ENCODE results near the gene TRUB1. TPM values are rescaled to one million over a fixed set of nuclear protein-coding genes. Genes with fewer than 3 reads are reported as not detected.

Gene TRUB1
- total RNA-seq, 1 donor from 2014 or later = 15.1 TPM

GRCh38 chr10:114992189-114992775 lies 54.3 kb downstream of the TRUB1 start:
- no peak overlapping the region for H3K4me3 ChIP-seq (ENCODE audit: low read length in 3 of 3)
- H3K27me3 ChIP-seq (ENCODE audit: control insufficient read depth in 3 of 3, insufficient read depth in 3 of 3, low read length in 3 of 3) = no peaks in the 10 kb centered on the region
- no peaks in the 10 kb centered on the region for H3K36me3 ChIP-seq (ENCODE audit: control insufficient read depth in 3 of 3, insufficient read depth in 3 of 3, low read length in 3 of 3)
- peaks cover 0 to 3% (median 3%) of the 10 kb centered on the region in 3 donors for H3K4me1 ChIP-seq (ENCODE audit: control insufficient read depth in 3 of 3, insufficient read depth in 3 of 3, low read length in 3 of 3)
- no peak overlapping the region for H3K27ac ChIP-seq (ENCODE audit: low read depth, low read length)
- H3K9ac ChIP-seq (ENCODE audit: low read depth in 1 of 3, low read length in 3 of 3) = no peak overlapping the region
- H3K9me3 ChIP-seq (ENCODE audit: control insufficient read depth in 3 of 3, low read length in 3 of 3) = no peaks in the 10 kb centered on the region

- H3K27me3 ChIP-seq (ENCODE audit: control insufficient read depth in 3 of 3, insufficient read depth in 3 of 3, low read length in 3 of 3) = no peaks in the 10 kb centered on the region
- H3K9ac ChIP-seq (ENCODE audit: low read depth in 1 of 3, low read length in 3 of 3) = no peak overlapping the region
- no peaks in the 10 kb centered on the region for H3K9me3 ChIP-seq (ENCODE audit: control insufficient read depth in 3 of 3, low read length in 3 of 3)
- H3K4me1 ChIP-seq (ENCODE audit: control insufficient read depth in 3 of 3, insufficient read depth in 3 of 3, low read length in 3 of 3) = peaks cover 0 to 2% (median under 1%) of the 10 kb centered on the region in 3 donors
- H3K36me3 ChIP-seq (ENCODE audit: control insufficient read depth in 3 of 3, insufficient read depth in 3 of 3, low read length in 3 of 3) = no peaks in the 10 kb centered on the region
- H3K4me3 ChIP-seq (ENCODE audit: low read length in 3 of 3) = no peak overlapping the region
- H3K27ac ChIP-seq (ENCODE audit: low read depth, low read length) = no peak overlapping the region
Measured at GRCh38 chr10:114995468-114996247, 57.7 kb downstream of the TRUB1 start.

DNA sequence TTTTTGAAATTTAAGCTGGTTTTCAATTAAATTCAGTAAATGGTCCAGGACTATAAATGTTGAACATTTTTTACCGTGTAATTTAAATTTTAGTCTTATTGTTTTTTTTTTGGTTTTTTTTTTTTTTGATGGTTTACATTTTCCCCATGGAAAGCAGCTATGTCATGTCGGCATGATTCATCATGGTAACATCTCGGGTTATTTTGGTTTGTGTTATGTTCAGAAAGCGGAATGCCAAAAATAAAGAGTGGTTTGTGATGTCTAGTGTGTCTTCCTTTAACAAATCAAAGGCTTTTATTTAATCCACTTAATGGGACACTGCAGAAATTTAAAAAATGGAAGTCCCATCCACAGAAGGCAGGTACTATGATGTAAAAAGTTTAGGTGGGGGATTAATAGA lies 58.5 kb downstream of the TRUB1 start:
- H3K9me3 ChIP-seq (ENCODE audit: control insufficient read depth in 3 of 3, low read length in 3 of 3) = no peaks in the 10 kb centered on the region
- H3K9ac ChIP-seq (ENCODE audit: low read depth in 1 of 3, low read length in 3 of 3) = no peak overlapping the region
- no peak overlapping the region for H3K4me3 ChIP-seq (ENCODE audit: low read length in 3 of 3)
- no peaks in the 10 kb centered on the region for H3K27me3 ChIP-seq (ENCODE audit: control insufficient read depth in 3 of 3, insufficient read depth in 3 of 3, low read length in 3 of 3)
- peaks cover 5 to 9% (median 8%) of the 10 kb centered on the region in 3 donors for H3K4me1 ChIP-seq (ENCODE audit: control insufficient read depth in 3 of 3, insufficient read depth in 3 of 3, low read length in 3 of 3)
- H3K36me3 ChIP-seq (ENCODE audit: control insufficient read depth in 3 of 3, insufficient read depth in 3 of 3, low read length in 3 of 3) = no peaks in the 10 kb centered on the region
- no peak overlapping the region for H3K27ac ChIP-seq (ENCODE audit: low read depth, low read length)

DNA sequence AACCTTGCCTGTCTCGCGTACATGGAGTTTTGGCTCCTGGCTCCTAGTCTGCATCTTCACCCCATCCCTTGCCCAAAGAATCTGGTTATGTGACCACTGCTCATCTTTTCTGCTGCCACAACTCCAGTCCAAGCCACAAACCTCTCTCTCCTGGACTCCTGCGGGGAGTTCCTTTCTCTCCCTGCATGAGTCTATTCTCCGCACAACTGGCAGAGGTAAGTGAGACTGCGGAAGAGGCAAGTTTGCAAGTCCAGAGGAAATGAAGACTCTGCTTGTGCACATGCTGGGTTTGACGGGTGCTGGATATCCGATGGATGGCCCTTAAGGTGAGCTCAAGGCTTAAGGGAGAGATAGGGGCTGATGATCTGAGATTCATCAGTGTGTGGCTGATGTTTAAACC lies 61.0 kb downstream of the TRUB1 start:
- Histone ChIP-seq H3K27me3 (ENCODE audit: control insufficient read depth in 3 of 3, insufficient read depth in 3 of 3, low read length in 3 of 3) (peaks cover 0 to 6% (median 0%) of the 10 kb centered on the region in 3 donors), H3K4me3 (ENCODE audit: low read length in 3 of 3) (no peak overlapping the region), H3K36me3 (ENCODE audit: control insufficient read depth in 3 of 3, insufficient read depth in 3 of 3, low read length in 3 of 3) (no peaks in the 10 kb centered on the region), H3K9me3 (ENCODE audit: control insufficient read depth in 3 of 3, low read length in 3 of 3) (no peaks in the 10 kb centered on the region), H3K27ac (ENCODE audit: low read depth, low read length) (no peak overlapping the region), H3K4me1 (ENCODE audit: control insufficient read depth in 3 of 3, insufficient read depth in 3 of 3, low read length in 3 of 3) (peaks cover 6 to 15% (median 12%) of the 10 kb centered on the region in 3 donors), H3K9ac (ENCODE audit: low read depth in 1 of 3, low read length in 3 of 3) (no peak overlapping the region)

GRCh38 chr10:115001506-115002381 lies 63.7 kb downstream of the TRUB1 start:
- H3K9ac ChIP-seq (ENCODE audit: low read depth in 1 of 3, low read length in 3 of 3) = peak overlapping the region; percentile 25 to 78 (median 44)
- H3K4me3 ChIP-seq (ENCODE audit: low read length in 3 of 3) = peak overlapping the region; percentile 40 to 60 (median 55)
- no peaks in the 10 kb centered on the region for H3K9me3 ChIP-seq (ENCODE audit: control insufficient read depth in 3 of 3, low read length in 3 of 3)
- H3K27me3 ChIP-seq (ENCODE audit: control insufficient read depth in 3 of 3, insufficient read depth in 3 of 3, low read length in 3 of 3) = peaks cover 0 to 6% (median 0%) of the 10 kb centered on the region in 3 donors
- no peaks in the 10 kb centered on the region for H3K36me3 ChIP-seq (ENCODE audit: control insufficient read depth in 3 of 3, insufficient read depth in 3 of 3, low read length in 3 of 3)
- H3K4me1 ChIP-seq (ENCODE audit: control insufficient read depth in 3 of 3, insufficient read depth in 3 of 3, low read length in 3 of 3) = peaks cover 6 to 15% (median 12%) of the 10 kb centered on the region in 3 donors
- H3K27ac ChIP-seq (ENCODE audit: low read depth, low read length) = no peak overlapping the region

- peaks cover 6 to 15% (median 12%) of the 10 kb centered on the region in 3 donors for H3K4me1 ChIP-seq (ENCODE audit: control insufficient read depth in 3 of 3, insufficient read depth in 3 of 3, low read length in 3 of 3)
- H3K36me3 ChIP-seq (ENCODE audit: control insufficient read depth in 3 of 3, insufficient read depth in 3 of 3, low read length in 3 of 3) = no peaks in the 10 kb centered on the region
- peaks cover 0 to 6% (median 0%) of the 10 kb centered on the region in 3 donors for H3K27me3 ChIP-seq (ENCODE audit: control insufficient read depth in 3 of 3, insufficient read depth in 3 of 3, low read length in 3 of 3)
- H3K9me3 ChIP-seq (ENCODE audit: control insufficient read depth in 3 of 3, low read length in 3 of 3) = no peaks in the 10 kb centered on the region
- H3K27ac ChIP-seq (ENCODE audit: low read depth, low read length) = no peak overlapping the region
- no peak overlapping the region for H3K4me3 ChIP-seq (ENCODE audit: low read length in 3 of 3)
- no peak overlapping the region for H3K9ac ChIP-seq (ENCODE audit: low read depth in 1 of 3, low read length in 3 of 3)
Measured at GRCh38 chr10:115003396-115003795, 65.4 kb downstream of the TRUB1 start.

- Histone ChIP-seq H3K9ac (ENCODE audit: low read depth in 1 of 3, low read length in 3 of 3) (no peak overlapping the region), H3K36me3 (ENCODE audit: control insufficient read depth in 3 of 3, insufficient read depth in 3 of 3, low read length in 3 of 3) (no peaks in the 10 kb centered on the region), H3K27ac (ENCODE audit: low read depth, low read length) (no peak overlapping the region), H3K27me3 (ENCODE audit: control insufficient read depth in 3 of 3, insufficient read depth in 3 of 3, low read length in 3 of 3) (peaks cover 0 to 6% (median 0%) of the 10 kb centered on the region in 3 donors), H3K4me1 (ENCODE audit: control insufficient read depth in 3 of 3, insufficient read depth in 3 of 3, low read length in 3 of 3) (peaks cover 6 to 15% (median 12%) of the 10 kb centered on the region in 3 donors), H3K4me3 (ENCODE audit: low read length in 3 of 3) (no peak overlapping the region), H3K9me3 (ENCODE audit: control insufficient read depth in 3 of 3, low read length in 3 of 3) (no peaks in the 10 kb centered on the region)
Measured at GRCh38 chr10:115004236-115004862, 66.4 kb downstream of the TRUB1 start.

GRCh38 chr10:115005771-115006170 lies 67.8 kb downstream of the TRUB1 start:
- H3K9me3 ChIP-seq (ENCODE audit: control insufficient read depth in 3 of 3, low read length in 3 of 3) = no peaks in the 10 kb centered on the region

GRCh38 chr10:115018185-115018931 lies 80.4 kb downstream of the TRUB1 start:
- Histone ChIP-seq H3K4me3 (ENCODE audit: low read length in 3 of 3) (no peak overlapping the region), H3K9me3 (ENCODE audit: control insufficient read depth in 3 of 3, low read length in 3 of 3) (no peaks in the 10 kb centered on the region), H3K27me3 (ENCODE audit: control insufficient read depth in 3 of 3, insufficient read depth in 3 of 3, low read length in 3 of 3) (no peaks in the 10 kb centered on the region), H3K36me3 (ENCODE audit: control insufficient read depth in 3 of 3, insufficient read depth in 3 of 3, low read length in 3 of 3) (no peaks in the 10 kb centered on the region), H3K9ac (ENCODE audit: low read depth in 1 of 3, low read length in 3 of 3) (no peak overlapping the region), H3K4me1 (ENCODE audit: control insufficient read depth in 3 of 3, insufficient read depth in 3 of 3, low read length in 3 of 3) (no peaks in the 10 kb centered on the region), H3K27ac (ENCODE audit: low read depth, low read length) (no peak overlapping the region)

More at GRCh38 chr10:115005771-115006170, 67.8 kb downstream of the TRUB1 start:
- Histone ChIP-seq H3K4me1 (ENCODE audit: control insufficient read depth in 3 of 3, insufficient read depth in 3 of 3, low read length in 3 of 3) (peaks cover 6 to 13% (median 9%) of the 10 kb centered on the region in 3 donors), H3K4me3 (ENCODE audit: low read length in 3 of 3) (no peak overlapping the region), H3K27ac (ENCODE audit: low read depth, low read length) (no peak overlapping the region), H3K9ac (ENCODE audit: low read depth in 1 of 3, low read length in 3 of 3) (no peak overlapping the region), H3K36me3 (ENCODE audit: control insufficient read depth in 3 of 3, insufficient read depth in 3 of 3, low read length in 3 of 3) (no peaks in the 10 kb centered on the region), H3K27me3 (ENCODE audit: control insufficient read depth in 3 of 3, insufficient read depth in 3 of 3, low read length in 3 of 3) (peaks cover 0 to 6% (median 0%) of the 10 kb centered on the region in 3 donors)

Measured in skeletal muscle tissue (tissue), 4 donors.